ENCODE measurements around the gene FBXO34.
"Not testable (repeated sequence)": the region's sequence is repeated elsewhere in the genome, so short reads cannot be mapped to it uniquely, and the experiment has no call there.

The FBXO34 gene

GRCh38 chr14:55312379-55313030 lies 41.3 kb downstream of the FBXO34 start:
- not testable (repeated sequence) for DNase-seq

GRCh38 chr14:55313480-55313879 lies 42.3 kb downstream of the FBXO34 start:
- no peak for DNase-seq

- DNase-seq = no peak
Measured at GRCh38 chr14:55314449-55314848, 43.2 kb downstream of the FBXO34 start.

GRCh38 chr14:55316564-55316963 lies 45.3 kb downstream of the FBXO34 start:
- DNase-seq = no peak

GRCh38 chr14:55317542-55318306 lies 46.5 kb downstream of the FBXO34 start:
- no peak for DNase-seq

- DNase-seq = no peak
Measured at GRCh38 chr14:55318694-55319093, 47.5 kb downstream of the FBXO34 start.

GRCh38 chr14:55323910-55324309 lies 52.7 kb downstream of the FBXO34 start:
- no peak for DNase-seq

- DNase-seq = no peak
Measured at GRCh38 chr14:55324812-55325211, 53.6 kb downstream of the FBXO34 start.

- DNase-seq = peak; percentile 49
Measured at GRCh38 chr14:55327179-55327578, 56.0 kb downstream of the FBXO34 start.

- DNase-seq = no peak
Measured at GRCh38 chr14:55328317-55328716, 57.1 kb downstream of the FBXO34 start.

GRCh38 chr14:55329999-55330710 lies 58.9 kb downstream of the FBXO34 start:
- DNase-seq = peak; percentile 76

GRCh38 chr14:55332654-55333570 lies 61.7 kb downstream of the FBXO34 start:
- peak; percentile 50 for DNase-seq

GRCh38 chr14:55333711-55334485 lies 62.7 kb downstream of the FBXO34 start:
- peak; percentile 59 for DNase-seq

GRCh38 chr14:55336162-55336561 lies 64.9 kb downstream of the FBXO34 start:
- no peak for DNase-seq

- no peak for DNase-seq
Measured at GRCh38 chr14:55336691-55337090, 65.5 kb downstream of the FBXO34 start.

GRCh38 chr14:55339770-55340169 lies 68.5 kb downstream of the FBXO34 start:
- peak; percentile 47 for DNase-seq

- no peak for DNase-seq
Measured at GRCh38 chr14:55340482-55340881, 69.3 kb downstream of the FBXO34 start.

GRCh38 chr14:55341781-55342180 lies 70.6 kb downstream of the FBXO34 start:
- no peak for DNase-seq

GRCh38 chr14:55344582-55345163 lies 73.5 kb downstream of the FBXO34 start:
- DNase-seq = not testable (repeated sequence)

GRCh38 chr14:55347040-55347439 lies 75.8 kb downstream of the FBXO34 start:
- DNase-seq = no peak

GRCh38 chr14:55347748-55348147 lies 76.5 kb downstream of the FBXO34 start:
- no peak for DNase-seq
